Adipocyte (in vitro differentiated cells): ENCODE data around the gene RAPH1.

ENCODE experiments used
- DNase-seq: peaks from one replicate; pipeline ENCODE4 v3.0.0-alpha.2; 2015; ENCODE audit warnings: low read depth
- H3K27me3 ChIP-seq: replicated peaks from 2 replicates; pipeline ENCODE4 v1.7.0; 2013; ENCODE audit warnings: mild to moderate bottlenecking, low read length, moderate library complexity; ENCODE audit not compliant: control insufficient read depth, insufficient read depth
- H3K36me3 ChIP-seq: 2 replicates; pipeline ENCODE4 v1.7.0; 2013; ENCODE audit warnings: low read length, mild to moderate bottlenecking, moderate library complexity; ENCODE audit not compliant: control insufficient read depth, insufficient read depth, severe bottlenecking
- H3K4me1 ChIP-seq: 2 replicates; pipeline ENCODE4 v1.7.0; 2013; ENCODE audit warnings: mild to moderate bottlenecking, low read length, moderate library complexity; ENCODE audit not compliant: control insufficient read depth, insufficient read depth
- H3K4me3 ChIP-seq: 2 replicates; pipeline ENCODE4 v1.7.0; 2013; ENCODE audit warnings: mild to moderate bottlenecking, low read length, moderate library complexity
- H3K9ac ChIP-seq: 2 replicates; pipeline ENCODE4 v1.7.0; 2013; ENCODE audit warnings: mild to moderate bottlenecking, low read length, moderate library complexity
- H3K9me3 ChIP-seq: 2 replicates; pipeline ENCODE4 v1.7.0; 2013; ENCODE audit warnings: mild to moderate bottlenecking, low read length, moderate library complexity; ENCODE audit not compliant: control insufficient read depth

RAPH1 gene

DNA sequence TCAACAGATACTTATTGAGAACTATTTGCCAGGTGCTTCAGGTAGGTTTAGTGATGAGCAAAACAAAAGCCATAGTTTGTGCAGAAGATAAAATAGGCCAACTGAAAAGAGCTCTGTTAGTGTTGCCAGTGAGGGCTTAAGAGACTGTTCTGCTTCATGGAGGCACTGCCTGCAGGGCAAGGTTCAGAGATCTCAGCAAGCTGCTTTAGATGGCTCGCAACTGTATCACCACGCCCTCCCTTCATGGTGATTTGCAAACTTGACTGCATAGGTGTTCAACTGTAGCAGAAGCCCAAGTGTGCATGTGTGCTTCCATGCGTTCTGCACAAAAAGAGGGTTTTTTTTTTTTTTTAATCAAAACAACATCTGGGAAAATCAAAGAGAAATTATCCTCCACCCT, 84.5 kb downstream of the RAPH1 start:
- H3K4me1 ChIP-seq: peaks cover 37% of the 10 kb centered on the region
- peak overlapping the region; percentile 24 for H3K9ac ChIP-seq
- no peak for DNase-seq
- no peaks in the 10 kb centered on the region for H3K9me3 ChIP-seq
- H3K36me3 ChIP-seq: peaks cover 55% of the 10 kb centered on the region
- no peaks in the 10 kb centered on the region for H3K27me3 ChIP-seq
- H3K4me3 ChIP-seq: no peak overlapping the region

DNA sequence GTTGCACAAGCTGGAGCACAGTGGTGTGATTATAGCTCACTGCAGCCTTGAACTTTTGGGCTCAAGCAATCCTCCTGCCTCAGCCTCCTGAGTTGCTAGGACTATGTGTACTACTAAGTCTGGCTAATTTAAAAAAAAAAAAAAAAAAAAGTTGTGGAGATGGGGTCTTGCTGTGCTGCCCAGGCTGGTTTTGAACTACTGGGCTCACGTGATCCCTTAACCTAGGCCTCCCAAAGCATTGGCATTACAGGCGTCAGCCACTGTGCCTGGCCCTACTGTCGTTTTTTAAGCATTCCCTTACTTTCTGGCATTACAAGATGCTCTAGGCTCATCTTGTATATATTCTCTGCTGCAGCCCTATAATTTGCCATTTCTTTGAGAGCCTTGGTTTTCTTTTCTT, 88.3 kb downstream of the RAPH1 start:
- Histone ChIP-seq H3K27me3 (no peaks in the 10 kb centered on the region), H3K36me3 (peaks cover 71% of the 10 kb centered on the region), H3K4me1 (peaks cover 18% of the 10 kb centered on the region), H3K9me3 (no peaks in the 10 kb centered on the region), H3K4me3 (no peak overlapping the region), H3K9ac (no peak overlapping the region)
- no peak for DNase-seq

DNA sequence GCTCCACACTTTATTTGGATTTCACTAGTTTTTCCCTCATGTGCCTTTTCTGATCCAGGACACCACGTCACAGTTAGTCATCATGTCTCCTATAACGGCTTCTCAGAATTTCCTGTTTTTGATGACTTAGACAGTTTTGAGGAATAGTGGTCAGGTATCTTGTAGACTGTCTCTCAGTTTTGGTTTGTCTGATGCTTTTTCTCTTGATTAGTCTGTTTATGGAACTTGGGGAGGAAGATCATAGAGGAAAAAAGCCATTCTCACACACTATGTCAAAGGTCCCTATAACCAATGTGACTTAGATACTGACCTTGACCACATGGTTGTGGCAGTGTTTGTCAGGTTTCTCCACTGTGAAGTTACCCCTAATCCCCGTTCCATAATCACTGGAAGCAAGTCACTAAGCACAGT, 89.0 kb downstream of the RAPH1 start:
- DNase-seq: peak; percentile 32

DNA sequence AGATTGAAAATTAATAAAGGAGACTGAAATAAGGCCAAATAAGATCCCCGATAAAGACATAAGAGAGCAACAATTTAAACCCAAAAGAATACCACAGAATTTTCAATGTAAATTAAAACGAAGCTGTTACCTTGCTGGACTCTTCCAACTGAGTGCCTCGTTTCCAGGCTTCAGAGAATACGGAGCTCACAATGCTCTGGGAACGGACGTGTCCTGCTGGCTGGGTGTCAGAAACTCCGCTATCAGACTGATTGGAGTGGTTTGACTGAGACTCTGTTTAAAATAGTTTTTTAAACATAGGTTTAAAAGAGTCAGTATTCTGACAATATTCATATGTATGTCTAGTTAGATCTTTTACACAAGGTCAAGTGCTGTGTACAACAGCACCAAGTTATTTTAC, 90.4 kb downstream of the RAPH1 start:
- Histone ChIP-seq H3K9ac (no peak overlapping the region), H3K36me3 (peaks cover 71% of the 10 kb centered on the region), H3K4me3 (no peak overlapping the region), H3K27me3 (no peaks in the 10 kb centered on the region), H3K4me1 (no peaks in the 10 kb centered on the region), H3K9me3 (no peaks in the 10 kb centered on the region)
- no peak for DNase-seq

More for the DNA sequence above, 89.0 kb downstream of the RAPH1 start:
- Histone ChIP-seq H3K4me1 (peaks cover 11% of the 10 kb centered on the region), H3K9me3 (no peaks in the 10 kb centered on the region), H3K27me3 (no peaks in the 10 kb centered on the region), H3K36me3 (peaks cover 77% of the 10 kb centered on the region), H3K4me3 (no peak overlapping the region), H3K9ac (no peak overlapping the region)

DNA sequence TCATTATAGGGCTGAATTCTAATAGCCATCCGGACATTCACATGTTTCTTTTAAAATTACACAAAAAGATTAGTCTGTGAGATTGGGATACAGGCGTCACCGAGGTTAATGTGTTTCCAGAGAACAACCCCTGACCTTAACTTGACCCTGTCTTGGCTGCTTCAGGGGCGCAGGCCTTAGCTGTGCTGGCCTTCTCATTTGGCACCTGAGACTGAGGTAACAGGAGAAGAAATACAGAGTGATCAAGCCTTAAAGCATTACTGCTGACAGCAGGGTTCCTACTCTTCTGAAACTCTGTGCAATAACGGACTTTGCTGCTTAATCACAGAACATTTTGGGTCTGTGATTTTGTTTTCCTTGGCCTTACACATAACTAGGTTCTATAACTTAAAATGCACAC, 92.6 kb downstream of the RAPH1 start:
- Histone ChIP-seq H3K9ac (no peak overlapping the region), H3K4me3 (no peak overlapping the region), H3K36me3 (peaks cover 72% of the 10 kb centered on the region), H3K27me3 (no peaks in the 10 kb centered on the region), H3K9me3 (no peaks in the 10 kb centered on the region), H3K4me1 (no peaks in the 10 kb centered on the region)
- no peak for DNase-seq

DNA sequence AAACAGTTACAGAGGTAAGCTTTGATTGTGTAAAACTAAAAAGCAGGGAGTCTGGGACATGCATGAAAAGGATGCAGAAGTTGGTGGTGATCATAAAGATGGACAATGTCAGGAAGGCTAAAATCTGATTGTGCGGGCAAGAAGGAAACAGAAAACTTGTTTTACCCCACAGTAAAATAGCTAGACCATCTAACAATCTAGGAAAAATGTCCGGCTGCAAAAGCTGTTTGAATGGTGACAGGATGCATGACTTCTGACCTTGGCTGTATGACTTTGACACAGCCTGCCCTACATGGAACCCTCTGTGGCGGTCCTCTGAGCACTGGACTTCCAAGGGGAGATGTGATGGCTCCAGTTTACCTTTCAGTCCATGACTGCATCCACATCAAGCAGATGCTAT, 93.6 kb downstream of the RAPH1 start:
- Histone ChIP-seq H3K27me3 (no peaks in the 10 kb centered on the region), H3K36me3 (peaks cover 72% of the 10 kb centered on the region), H3K4me1 (no peaks in the 10 kb centered on the region), H3K9me3 (no peaks in the 10 kb centered on the region), H3K9ac (no peak overlapping the region), H3K4me3 (no peak overlapping the region)
- DNase-seq: no peak

DNA sequence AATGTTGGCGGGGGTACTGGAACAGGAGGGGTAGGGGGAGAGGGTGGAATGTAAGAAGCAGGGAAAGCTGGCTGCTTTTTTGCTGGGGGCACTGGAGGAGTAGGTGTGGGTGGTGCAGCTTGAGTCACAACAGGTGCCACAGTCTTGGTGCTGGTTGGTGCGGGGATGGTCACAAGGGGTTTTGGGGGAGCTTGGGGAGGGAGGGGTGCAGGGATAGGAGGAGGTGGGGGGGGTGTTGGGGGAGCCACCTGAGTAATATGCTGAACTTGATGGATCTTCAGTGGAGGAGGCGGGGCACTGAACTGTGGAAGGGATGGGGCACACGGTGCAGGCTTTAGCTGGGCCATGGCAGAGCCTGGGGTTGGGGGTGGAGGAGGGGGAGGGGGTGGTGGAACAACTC, 94.4 kb downstream of the RAPH1 start:
- DNase-seq: no peak
- Histone ChIP-seq H3K9me3 (no peaks in the 10 kb centered on the region), H3K4me3 (no peak overlapping the region), H3K36me3 (peaks cover 67% of the 10 kb centered on the region), H3K4me1 (no peaks in the 10 kb centered on the region), H3K27me3 (no peaks in the 10 kb centered on the region), H3K9ac (no peak overlapping the region)

DNA sequence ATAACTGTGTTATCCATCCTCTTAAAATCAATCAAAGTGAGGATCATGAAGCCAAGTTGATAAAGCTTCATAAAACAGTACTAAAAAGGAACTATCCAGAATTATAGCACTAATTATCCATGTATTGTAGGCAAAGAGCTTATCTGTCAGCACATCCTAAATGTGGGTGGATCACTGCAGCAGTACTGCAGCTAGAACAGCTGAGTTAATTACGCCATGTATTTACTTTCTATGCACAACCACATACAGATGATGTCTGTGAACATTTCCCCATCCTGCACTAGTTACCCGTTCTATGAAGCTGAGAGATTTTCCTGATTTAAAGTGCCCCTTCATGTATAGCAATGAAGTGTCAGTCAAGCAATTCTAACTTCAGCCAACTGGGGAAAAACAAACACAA, 96.6 kb downstream of the RAPH1 start:
- H3K9me3 ChIP-seq: no peaks in the 10 kb centered on the region
- H3K4me1 ChIP-seq: no peaks in the 10 kb centered on the region
- H3K36me3 ChIP-seq: peaks cover 56% of the 10 kb centered on the region
- H3K9ac ChIP-seq: no peak overlapping the region
- H3K4me3 ChIP-seq: no peak overlapping the region
- no peaks in the 10 kb centered on the region for H3K27me3 ChIP-seq
- no peak for DNase-seq

DNA sequence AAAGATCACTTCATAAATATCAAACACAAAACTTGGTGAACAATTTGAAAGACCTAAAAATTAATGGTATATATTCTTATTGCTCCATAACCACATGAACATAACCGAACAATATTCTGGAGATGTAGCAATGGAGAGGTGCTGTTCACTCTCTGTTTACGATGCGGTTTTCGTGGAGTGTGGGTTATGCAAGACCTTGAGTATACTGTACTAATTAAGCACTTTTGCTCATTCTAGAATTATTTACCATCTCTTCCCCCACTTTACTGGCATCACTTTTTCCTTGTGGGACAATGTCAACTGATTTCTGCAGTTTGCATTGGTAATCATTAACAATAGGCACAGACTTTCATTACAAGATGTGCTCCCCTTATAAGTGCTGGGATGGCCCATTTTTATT, 97.6 kb downstream of the RAPH1 start:
- no peak for DNase-seq
- H3K36me3 ChIP-seq: peaks cover 51% of the 10 kb centered on the region
- no peaks in the 10 kb centered on the region for H3K9me3 ChIP-seq
- H3K27me3 ChIP-seq: no peaks in the 10 kb centered on the region
- H3K4me3 ChIP-seq: no peak overlapping the region
- peaks cover 3% of the 10 kb centered on the region for H3K4me1 ChIP-seq
- H3K9ac ChIP-seq: no peak overlapping the region

DNA sequence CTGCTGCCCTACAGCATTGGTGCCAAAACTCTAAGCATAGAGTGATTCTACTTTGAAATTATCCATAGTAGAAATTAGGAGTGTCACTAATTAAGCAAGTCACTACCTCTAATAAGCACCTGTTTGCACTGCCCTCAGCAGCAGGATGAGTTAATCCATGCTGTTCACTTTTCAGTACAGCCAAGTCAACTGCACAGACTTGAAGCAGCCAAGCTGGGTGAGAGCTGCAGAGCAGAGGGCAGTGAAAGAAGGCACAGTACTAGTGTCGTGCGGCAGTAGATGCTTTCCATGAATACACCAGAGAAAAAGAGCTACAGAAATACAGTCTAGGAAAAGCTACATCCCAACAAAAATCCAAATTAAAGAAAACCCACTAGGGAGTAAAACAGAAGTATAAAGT, 98.6 kb downstream of the RAPH1 start:
- Histone ChIP-seq H3K9me3 (no peaks in the 10 kb centered on the region), H3K4me1 (peaks cover 11% of the 10 kb centered on the region), H3K27me3 (no peaks in the 10 kb centered on the region), H3K4me3 (no peak overlapping the region), H3K36me3 (peaks cover 41% of the 10 kb centered on the region), H3K9ac (no peak overlapping the region)
- no peak for DNase-seq

DNA sequence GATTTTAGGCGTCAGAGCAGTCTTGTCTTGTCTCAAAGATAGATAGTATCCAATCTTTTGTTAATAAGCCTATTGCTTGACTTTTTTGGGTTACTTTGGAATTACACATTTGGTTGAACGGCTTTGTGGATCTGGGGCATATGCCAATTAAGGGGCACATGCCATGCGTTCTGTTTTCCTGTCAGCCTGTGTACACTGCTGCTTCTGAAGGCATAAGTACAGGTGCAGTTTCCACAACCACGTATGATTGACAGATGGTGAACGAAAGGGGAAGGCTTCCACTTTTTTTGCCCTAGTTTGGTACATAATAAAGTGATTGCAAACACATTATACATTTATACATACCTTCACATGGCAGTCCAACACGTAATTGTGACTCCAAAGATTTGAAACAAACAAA, 102.3 kb downstream of the RAPH1 start:
- Histone ChIP-seq H3K4me3 (no peak overlapping the region), H3K9ac (no peak overlapping the region), H3K4me1 (peaks cover 17% of the 10 kb centered on the region), H3K27me3 (no peaks in the 10 kb centered on the region), H3K9me3 (no peaks in the 10 kb centered on the region), H3K36me3 (peaks cover 19% of the 10 kb centered on the region)
- no peak for DNase-seq

DNA sequence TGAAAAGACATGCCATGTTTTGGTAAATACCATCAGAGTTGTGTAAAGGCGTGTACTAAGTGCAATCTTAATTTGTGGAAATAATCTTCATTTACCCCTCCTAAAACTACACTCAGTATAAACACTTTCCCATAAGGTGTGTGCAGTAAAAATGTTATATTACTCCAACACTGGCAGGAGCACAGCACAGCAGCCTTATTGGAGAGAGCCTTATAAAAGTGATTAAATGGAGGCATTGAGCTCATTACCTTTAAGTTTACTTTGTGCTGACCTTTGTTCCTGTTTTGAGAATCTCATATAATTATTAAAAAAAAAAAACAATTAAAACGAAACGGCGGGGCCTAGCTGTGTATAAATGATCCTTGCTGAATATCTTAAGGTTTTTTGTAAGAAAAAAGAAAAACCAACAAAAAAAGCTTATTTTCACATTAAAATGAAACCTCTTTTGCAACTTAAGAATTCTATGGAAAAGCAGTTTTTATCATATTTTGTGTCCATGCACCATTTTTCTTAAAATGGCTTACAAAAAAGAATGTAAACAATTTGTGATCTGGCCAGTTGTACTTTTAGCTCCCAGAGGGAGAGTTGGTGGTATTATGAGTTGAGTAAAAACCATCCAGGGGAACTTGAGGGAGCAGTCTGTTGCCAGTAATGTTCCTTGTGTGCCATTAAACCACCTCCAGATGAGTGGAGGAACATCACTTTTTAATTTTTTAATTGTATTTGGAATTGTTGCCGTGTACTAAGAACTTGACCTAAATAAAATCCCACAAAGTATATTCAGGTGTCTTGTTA, 103.5 kb downstream of the RAPH1 start:
- Histone ChIP-seq H3K9me3 (no peaks in the 10 kb centered on the region), H3K27me3 (no peaks in the 10 kb centered on the region), H3K4me1 (peaks cover 26% of the 10 kb centered on the region), H3K36me3 (peaks cover 7% of the 10 kb centered on the region), H3K9ac (no peak overlapping the region), H3K4me3 (no peak overlapping the region)
- DNase-seq: peak; percentile 47
